Stimulated activated CD4-positive, alpha-beta T cell treated with anti-CD3 and anti-CD28 coated beads, Interleukin-4, amount 100 ng/mL, for 48 hours (primary cell): Measurements from ENCODE around the gene CYP21A2.
"Not testable (repeated sequence)": the region's sequence is repeated elsewhere in the genome, so short reads cannot be mapped to it uniquely, and the experiment has no call there.

Source experiments
- DNase-seq, 2 donors: peaks; one replicate each; pipeline ENCODE4 v3.0.0-alpha.2; 2020; ENCODE audit warnings: low read depth in 2 of 2

Gene CYP21A2

DNA sequence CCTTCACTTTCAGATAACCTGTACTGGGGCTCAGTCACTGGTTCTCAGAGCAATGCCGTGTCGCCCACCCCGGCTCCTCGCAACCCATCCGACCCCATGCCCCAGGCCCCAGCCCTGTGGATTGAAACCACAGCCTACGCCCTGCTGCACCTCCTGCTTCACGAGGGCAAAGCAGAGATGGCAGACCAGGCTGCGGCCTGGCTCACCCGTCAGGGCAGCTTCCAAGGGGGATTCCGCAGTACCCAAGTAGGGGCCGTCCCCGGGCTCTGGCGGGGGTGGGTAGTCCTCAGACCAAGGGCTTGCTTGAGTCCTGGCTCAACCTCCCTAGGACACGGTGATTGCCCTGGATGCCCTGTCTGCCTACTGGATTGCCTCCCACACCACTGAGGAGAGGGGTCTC lies 8.7 kb upstream of the CYP21A2 start:
- not testable (repeated sequence) for DNase-seq

DNA sequence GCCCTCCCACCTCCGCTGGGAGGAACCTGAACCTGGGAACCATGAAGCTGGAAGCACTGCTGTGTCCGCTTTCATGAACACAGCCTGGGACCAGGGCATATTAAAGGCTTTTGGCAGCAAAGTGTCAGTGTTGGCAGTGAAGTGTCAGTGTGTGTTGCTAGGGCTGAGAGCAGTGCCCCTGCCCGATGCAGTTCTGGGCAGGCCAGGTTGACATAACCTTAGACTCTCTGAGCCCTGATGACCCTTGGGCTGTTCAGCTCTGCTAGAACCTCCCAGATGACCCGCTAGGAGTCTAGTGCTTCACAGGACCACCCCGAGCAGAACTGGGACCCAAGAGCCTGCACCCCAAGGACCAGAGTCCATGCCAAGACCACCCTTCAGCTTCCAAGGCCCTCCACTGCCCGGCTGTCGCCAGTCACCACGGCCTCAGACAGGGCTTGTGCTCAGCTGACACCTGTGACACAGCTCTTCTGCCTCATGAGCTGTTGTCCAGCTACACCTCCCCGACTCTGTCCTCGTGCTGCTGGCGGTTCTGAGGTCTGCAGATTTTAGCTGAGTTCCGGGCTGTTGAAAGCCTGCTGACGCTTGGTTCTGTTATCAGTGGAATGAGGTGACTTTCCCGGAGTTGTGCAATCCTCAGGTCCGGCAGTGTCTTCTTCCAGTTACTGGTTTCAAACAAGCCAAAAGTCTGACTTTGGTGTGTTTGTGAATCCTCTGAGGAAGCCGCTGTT lies 2.8 kb upstream of the CYP21A2 start:
- DNase-seq, result not testable (repeated sequence)

DNA sequence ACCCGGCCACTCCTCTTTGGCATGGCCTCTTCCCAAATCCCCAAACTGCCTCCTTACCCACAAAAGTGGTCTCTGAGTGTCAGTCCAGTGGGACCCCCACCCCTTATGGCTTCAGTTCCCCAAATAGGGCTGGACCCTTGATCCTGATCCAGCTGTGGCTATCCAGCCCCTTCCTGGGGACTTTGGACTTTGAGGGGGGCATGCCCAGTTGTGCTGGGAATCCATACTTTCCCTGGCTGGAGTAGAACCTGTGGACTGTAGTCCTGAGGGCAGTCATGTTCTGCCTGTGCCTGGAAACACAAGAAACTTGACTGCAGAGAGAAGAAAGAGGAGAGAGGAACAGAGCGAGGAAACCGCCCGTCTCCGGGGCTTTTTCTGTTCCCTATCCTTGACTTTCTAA lies 1.1 kb upstream of the CYP21A2 start:
- not testable (repeated sequence) for DNase-seq

DNA sequence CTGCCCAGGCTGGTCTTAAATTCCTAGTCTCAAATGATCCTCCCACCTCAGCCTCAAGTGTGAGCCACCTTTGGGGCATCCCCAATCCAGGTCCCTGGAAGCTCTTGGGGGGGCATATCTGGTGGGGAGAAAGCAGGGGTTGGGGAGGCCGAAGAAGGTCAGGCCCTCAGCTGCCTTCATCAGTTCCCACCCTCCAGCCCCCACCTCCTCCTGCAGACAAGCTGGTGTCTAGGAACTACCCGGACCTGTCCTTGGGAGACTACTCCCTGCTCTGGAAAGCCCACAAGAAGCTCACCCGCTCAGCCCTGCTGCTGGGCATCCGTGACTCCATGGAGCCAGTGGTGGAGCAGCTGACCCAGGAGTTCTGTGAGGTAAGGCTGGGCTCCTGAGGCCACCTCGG lies 663 bp downstream of the CYP21A2 start:
- not testable (repeated sequence) for DNase-seq

DNA sequence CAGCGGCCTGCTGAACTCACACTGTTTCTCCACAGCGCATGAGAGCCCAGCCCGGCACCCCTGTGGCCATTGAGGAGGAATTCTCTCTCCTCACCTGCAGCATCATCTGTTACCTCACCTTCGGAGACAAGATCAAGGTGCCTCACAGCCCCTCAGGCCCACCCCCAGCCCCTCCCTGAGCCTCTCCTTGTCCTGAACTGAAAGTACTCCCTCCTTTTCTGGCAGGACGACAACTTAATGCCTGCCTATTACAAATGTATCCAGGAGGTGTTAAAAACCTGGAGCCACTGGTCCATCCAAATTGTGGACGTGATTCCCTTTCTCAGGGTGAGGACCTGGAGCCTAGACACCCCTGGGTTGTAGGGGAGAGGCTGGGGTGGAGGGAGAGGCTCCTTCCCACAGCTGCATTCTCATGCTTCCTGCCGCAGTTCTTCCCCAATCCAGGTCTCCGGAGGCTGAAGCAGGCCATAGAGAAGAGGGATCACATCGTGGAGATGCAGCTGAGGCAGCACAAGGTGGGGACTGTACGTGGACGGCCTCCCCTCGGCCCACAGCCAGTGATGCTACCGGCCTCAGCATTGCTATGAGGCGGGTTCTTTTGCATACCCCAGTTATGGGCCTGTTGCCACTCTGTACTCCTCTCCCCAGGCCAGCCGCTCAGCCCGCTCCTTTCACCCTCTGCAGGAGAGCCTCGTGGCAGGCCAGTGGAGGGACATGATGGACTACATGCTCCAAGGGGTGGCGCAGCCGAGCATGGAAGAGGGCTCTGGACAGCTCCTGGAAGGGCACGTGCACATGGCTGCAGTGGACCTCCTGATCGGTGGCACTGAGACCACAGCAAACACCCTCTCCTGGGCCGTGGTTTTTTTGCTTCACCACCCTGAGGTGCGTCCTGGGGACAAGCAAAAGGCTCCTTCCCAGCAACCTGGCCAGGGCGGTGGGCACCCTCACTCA lies 1.4 kb downstream of the CYP21A2 start:
- not testable (repeated sequence) for DNase-seq

DNA sequence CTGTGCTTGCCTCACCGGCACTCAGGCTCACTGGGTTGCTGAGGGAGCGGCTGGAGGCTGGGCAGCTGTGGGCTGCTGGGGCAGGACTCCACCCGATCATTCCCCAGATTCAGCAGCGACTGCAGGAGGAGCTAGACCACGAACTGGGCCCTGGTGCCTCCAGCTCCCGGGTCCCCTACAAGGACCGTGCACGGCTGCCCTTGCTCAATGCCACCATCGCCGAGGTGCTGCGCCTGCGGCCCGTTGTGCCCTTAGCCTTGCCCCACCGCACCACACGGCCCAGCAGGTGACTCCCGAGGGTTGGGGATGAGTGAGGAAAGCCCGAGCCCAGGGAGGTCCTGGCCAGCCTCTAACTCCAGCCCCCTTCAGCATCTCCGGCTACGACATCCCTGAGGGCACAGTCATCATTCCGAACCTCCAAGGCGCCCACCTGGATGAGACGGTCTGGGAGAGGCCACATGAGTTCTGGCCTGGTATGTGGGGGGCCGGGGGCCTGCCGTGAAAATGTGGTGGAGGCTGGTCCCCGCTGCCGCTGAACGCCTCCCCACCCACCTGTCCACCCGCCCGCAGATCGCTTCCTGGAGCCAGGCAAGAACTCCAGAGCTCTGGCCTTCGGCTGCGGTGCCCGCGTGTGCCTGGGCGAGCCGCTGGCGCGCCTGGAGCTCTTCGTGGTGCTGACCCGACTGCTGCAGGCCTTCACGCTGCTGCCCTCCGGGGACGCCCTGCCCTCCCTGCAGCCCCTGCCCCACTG lies 2.3 kb downstream of the CYP21A2 start:
- not testable (repeated sequence) for DNase-seq

DNA sequence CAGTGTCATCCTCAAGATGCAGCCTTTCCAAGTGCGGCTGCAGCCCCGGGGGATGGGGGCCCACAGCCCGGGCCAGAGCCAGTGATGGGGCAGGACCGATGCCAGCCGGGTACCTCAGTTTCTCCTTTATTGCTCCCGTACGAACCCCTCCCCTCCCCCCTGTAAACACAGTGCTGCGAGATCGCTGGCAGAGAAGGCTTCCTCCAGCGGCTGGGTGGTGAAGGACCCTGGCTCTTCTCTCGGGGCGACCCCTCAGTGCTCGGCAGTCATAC lies 2.8 kb downstream of the CYP21A2 start:
- DNase-seq, result not testable (repeated sequence)

DNA sequence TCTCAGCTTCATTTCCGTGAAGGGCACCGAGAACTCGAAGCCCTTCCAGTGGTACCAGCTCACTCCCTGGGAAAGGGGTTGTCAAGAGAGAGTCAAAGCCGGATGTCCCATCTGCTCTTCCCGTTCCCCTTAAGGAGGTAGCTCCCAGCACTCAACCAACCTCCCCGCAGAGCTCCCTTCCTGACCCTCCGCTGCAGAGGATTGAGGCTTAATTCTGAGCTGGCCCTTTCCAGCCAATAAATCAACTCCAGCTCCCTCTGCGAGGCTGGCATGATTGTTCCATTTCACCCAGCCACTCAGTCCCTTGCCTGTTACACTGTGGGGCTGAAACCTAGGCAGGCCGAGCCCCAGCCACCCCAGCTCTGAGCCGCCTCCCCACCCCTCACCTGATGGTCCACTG lies 3.2 kb downstream of the CYP21A2 start:
- not testable (repeated sequence) for DNase-seq

DNA sequence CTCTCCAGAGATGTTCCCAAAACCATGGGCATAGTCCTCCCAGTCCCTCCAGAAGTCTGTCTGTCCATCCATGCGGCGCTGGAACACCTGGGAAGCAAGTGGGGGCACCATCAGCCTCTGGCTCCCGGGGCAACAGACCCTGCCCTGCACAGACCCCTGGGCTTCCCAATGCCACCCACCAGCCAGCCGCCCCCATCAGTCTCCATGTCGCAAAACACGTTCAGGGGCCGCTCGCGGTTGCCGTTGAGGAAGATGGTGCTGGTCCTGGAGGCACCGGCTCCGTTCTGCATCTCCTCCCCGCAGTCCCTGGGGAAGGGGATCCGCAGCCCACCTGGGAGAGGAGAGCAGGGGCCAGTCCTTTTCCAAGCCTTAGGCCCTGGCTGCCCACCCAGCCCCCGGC lies 4.1 kb downstream of the CYP21A2 start:
- DNase-seq, result not testable (repeated sequence)

DNA sequence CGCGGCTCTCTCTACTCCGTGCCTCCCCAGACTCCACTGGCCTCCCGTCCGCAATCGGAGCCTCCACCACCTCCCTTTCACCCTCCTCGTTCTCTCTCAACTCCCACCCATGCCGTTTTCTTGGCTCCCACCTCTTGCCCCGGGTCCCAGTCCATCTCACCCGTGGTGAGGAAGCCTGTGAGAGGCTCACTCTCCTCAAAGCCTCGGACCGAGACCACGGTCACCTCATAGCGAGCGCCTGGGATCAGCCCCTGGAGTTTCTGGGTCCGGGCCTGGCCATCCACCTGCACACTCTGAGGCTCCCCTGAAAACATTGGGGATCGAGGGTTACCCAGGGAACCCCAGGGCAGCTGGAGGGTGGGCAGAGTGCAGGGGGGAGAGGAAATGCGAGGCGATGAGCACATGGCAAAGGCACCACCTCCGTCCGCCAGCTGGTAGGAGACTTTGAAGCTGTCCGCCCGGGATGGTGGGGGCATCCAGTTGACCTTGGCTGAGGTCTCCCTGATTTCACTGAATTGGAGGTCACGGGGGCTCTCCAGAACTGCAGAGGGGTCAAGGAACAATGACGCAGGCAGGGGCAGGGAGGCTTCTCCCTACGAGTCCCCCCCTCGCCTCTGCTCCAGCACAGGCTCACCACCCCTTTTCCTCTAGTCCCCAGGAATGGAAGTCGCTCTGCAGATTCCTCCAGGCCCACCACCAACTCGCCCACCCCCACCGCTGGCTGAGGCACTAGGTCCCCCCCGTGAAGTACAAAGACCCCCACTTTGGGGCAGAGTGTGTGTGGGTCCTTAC lies 5.6 kb downstream of the CYP21A2 start:
- DNase-seq, result not testable (repeated sequence)

DNA sequence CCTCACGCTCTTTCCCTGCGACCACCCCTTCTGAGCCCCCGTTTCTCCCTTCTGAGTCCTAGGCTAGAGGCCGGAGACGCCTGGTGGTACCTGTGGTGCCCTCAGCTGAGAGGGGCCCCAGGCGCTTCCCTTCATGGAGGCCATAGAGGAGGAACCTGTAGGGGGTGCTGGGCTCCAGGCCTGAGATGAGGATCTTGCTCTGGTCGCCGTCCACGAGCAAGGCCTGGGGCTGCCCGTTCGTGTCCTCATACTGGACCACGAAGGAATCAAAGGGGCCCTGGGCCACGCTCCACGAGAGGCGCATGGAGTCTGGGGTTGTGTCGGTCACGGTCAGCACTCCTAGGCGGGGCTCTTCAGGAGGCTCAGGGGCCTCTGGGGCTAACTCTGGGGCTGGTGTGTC lies 6.7 kb downstream of the CYP21A2 start:
- DNase-seq, result not testable (repeated sequence)

DNA sequence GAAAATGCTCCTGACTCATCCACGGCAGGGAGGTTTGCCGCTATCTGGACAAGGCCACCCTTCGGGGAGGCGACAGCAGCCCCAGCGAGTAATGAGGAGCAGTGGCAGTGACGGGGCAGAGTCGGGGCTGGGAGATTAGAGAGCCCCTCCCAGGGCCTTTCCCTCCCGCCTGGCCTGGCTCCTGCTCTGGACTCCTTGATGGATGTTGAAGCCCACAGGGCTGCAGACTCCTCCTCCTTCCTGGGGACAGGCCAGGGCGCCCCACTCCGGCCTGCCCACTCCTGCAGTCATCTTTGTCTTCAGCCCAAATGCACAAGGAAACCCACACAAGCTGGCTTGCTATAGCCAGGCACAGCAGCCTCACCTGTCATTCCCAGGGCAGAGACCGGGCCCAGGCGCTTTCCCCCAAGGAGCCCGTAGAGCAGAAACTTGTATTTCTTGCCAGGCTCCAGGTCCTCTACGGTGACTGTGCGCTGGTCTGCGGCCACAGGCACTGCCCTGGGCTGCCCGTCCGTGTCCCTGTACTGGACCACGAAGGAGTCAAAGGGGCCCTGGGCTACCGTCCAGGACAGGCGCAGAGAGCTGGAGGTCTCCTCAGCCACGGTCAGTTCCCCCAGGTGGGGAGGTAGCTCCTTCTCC lies 7.7 kb downstream of the CYP21A2 start:
- DNase-seq, result no peak

DNA sequence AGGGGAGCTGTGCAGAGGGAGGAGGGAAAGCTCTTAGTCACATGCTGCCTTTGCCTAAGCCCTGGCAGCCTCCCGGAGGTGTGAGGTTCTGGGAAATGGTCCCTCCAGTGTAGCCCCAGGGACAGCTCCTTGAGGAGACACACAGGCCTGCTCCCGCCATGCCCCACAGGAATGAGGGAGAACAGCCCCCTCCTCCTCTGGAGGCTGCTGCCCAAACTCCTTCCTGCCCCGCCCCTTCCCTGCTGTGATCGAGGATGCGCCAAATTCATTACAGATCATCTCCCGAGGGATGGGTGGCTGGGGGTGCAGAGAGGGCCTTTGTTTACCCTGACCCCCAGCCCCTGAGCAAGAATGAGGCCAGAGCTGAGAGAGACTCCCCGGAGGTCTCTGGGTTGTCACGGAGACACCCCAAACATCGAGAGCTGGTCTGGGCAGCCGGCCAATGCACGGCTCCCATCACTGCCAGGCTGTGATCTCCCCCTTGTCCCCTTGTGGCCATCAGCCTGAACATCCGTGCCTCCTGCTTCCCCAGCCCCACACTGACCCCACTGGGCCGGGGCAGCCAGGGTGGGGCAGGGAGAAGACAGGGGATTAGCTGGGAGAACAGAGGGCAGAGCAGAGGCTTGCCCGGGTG lies 8.4 kb downstream of the CYP21A2 start:
- no peak for DNase-seq

DNA sequence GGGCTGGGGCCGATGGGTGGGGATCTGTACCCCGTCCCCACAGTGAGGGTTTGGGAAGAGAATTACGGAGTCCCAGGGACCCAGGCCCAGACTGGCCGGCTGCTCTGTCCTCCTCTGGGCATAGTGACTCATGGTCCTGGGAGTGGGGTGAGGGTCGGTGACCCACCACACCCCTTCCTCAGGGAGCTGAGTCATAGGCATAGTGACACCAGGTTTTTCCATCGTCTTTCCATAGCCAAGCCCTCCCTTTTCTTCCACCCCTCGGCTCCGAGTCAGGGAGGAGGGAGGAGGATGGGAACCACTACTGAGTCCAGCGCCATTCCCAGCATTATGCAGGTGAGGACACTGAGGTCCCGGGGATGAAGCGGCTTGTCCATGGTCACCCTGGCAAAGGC lies 8.9 kb downstream of the CYP21A2 start:
- DNase-seq, result no peak

DNA sequence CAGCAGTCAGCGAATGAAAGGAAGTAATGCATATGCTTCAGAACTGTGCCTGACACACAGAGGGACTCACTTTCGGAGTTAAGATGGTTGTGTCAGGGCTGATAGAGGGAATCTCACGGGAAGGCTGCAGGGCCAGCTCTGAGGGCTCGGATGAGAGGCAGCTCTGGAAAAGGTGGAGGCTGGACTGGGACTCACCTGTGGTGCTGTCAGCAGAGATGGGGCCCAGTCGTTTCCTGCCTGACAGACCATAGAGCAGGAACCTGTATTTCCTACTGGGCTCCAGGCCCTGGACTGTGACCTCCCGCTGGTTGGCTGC lies 9.3 kb downstream of the CYP21A2 start:
- DNase-seq, result no peak

DNA sequence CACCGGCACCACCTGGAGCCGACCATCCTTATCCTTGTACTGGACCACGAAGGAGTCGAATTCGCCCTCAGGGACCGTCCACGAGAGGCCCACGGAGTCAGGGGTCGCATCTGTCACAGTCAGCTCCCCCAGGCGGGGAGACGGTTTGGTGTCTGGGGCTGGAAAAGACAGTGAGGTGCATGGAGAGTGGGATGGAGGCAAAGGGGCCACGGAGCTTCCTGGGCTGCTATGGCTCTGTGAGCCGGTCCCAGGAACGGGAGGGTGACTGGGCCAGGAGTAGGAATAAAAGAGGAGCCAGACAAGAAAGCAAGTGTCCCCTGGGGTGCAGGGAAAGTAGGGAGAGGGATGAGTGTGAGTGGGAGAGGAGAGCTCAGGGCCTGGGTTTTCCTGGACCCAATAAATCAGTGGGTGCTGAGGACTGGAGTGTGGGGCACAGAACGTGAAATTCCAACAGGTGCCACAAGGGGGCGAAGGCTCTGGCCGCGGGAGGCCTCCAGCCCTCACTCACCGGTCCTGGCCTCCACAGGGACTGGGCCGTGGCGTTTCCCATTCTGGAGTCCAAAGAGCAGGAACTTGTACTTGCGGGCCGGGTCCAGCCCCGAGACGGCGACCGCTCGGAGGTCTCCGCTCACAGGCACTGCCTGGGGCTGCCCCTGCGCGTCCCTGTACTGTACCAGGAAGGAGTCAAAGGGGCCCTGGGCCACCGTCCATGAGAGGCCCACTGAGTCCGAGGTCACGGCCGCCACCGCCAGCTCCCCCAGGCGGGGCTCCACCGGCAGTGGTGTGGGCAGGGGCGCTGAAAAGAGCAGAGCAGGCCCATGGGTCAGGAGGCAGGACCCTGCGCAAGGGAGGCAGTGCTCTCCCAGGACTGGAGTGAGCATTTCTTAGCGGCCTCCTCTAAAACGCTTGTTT lies 9.9 kb downstream of the CYP21A2 start:
- peak; percentile 52 to 70 for DNase-seq

DNA sequence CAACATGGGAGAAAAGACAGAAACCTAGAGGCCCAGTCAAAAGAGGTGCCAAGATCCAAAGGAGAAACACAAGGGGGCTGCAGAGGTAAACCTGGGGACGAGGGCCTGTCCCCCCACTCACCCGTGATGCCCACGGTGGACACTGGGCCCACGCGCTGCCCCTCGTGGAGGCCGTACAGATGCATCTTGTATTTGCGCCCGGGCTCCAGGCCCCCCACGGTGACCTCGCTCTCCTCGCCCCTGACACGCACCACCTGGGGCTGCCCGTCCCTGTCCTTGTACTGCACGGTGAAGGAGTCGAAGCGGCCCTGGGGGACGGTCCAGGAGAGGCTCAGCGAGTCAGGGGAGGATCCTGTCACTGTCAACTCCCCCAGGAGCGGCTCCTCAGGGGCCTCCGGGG lies 10.9 kb downstream of the CYP21A2 start:
- not testable (repeated sequence) for DNase-seq

DNA sequence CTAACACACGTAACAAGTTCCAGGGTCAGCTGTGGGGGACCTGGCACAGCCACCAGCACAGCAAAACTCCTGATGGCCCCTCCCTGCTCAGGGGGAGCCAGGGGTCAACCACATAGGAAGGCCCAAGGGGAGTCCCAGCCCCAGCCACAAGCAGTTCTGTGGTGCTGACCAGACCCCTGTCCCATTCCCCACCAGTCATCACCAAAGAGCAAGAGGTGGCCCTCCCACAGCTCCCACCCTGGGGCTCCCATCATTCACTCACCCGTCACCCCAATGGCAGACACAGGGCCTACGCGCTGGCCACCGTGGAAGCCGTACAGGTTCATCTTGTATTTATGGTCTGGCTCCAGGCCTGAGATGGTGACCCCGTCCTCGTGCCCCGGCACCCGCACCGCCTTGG lies 11.5 kb downstream of the CYP21A2 start:
- not testable (repeated sequence) for DNase-seq

DNA sequence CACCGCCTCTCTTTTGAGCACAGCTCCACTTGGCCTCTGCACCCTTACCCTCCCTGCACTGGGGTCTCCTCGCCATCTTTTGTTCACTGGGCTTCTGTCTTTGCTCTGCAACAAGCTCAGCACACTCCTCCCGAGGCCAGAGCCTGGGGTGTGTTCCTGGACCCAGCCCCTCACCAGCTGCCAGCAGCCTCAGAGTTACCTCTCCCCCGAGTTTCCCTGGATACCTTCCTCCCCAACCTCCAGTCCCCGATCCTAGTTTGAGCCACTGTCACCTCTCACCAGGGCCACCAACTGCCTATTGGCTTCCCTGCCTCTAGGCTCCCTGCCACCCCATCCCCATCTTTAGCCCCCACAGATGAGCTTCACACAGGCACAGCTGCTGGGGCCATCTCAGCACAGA lies 12.3 kb downstream of the CYP21A2 start:
- no peak for DNase-seq

DNA sequence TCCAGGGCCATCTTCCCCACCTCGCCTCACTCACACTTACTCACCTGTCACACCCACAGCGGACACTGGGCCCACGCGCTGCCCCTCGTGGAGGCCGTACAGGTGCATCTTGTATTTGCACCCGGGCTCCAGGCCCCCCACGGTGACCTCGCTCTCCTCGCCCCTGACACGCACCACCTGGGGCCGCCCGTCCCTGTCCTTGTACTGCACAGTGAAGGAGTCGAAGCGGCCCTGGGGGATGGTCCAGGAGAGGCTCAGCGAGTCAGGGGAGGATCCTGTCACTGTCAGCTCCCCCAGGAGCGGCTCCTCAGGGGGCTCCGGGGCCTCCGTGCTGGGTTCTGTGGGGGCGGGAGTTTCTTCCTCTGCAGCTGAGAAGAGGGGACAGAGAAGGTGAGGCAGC lies 14.4 kb downstream of the CYP21A2 start:
- not testable (repeated sequence) for DNase-seq
